Calu3 (cell line): Measurements from ENCODE around the gene ELL. TPM values are rescaled to one million over a fixed set of nuclear protein-coding genes. Genes with fewer than 3 reads are reported as not detected.

Source experiments
- BruUV-seq: library from RNA; stranded (reverse); fragments of 400-500 nt; replicated peaks from 2 replicates; lab custom pipeline; 2021; lab: Mats Ljungman, UMichigan
- CTCF ChIA-PET: fragments of 300-600 bp; sonication (Branson Sonifier 250); formaldehyde crosslinking; loops from one replicate; lab custom pipeline; 2022; ENCODE audit warnings: antibody characterized with exemption; lab: Charles Lee
- DNase-seq: peaks from one replicate; pipeline ENCODE4 v3.0.0; 2022
- H3K27ac Mint-ChIP-seq: one replicate; pipeline ENCODE4 v1.8.0; 2022; ENCODE audit warnings: mixed read lengths; ENCODE audit not compliant: unreplicated experiment
- H3K27me3 Mint-ChIP-seq: one replicate; pipeline ENCODE4 v1.8.0; 2022; ENCODE audit warnings: mixed read lengths; ENCODE audit not compliant: unreplicated experiment
- H3K36me3 Mint-ChIP-seq: one replicate; pipeline ENCODE4 v1.8.0; 2022; ENCODE audit warnings: mild to moderate bottlenecking, moderate library complexity, mixed read lengths; ENCODE audit not compliant: insufficient read depth, unreplicated experiment
- H3K4me1 Mint-ChIP-seq: one replicate; pipeline ENCODE4 v1.8.0; 2022; ENCODE audit warnings: mild to moderate bottlenecking, low read depth, mixed read lengths; ENCODE audit not compliant: unreplicated experiment
- H3K4me3 Mint-ChIP-seq: one replicate; pipeline ENCODE4 v1.8.0; 2022; ENCODE audit warnings: mild to moderate bottlenecking, low read depth, moderate library complexity, mixed read lengths; ENCODE audit not compliant: unreplicated experiment
- H3K9me3 Mint-ChIP-seq: one replicate; pipeline ENCODE4 v1.8.0; 2022; ENCODE audit warnings: low read depth, mixed read lengths; ENCODE audit not compliant: unreplicated experiment
- CTCF ChIP-seq: fragments of 200-600 bp; IDR thresholded peaks from one replicate; pipeline ENCODE4 v1.8.0; 2022; ENCODE audit warnings: antibody characterized with exemption; ENCODE audit not compliant: unreplicated experiment
- intact Hi-C: fragments of 100-400 bp; cut with micrococcal nuclease; formaldehyde crosslinking; loops from one replicate; pipeline ENCODE4 v1.10.0; 2022; ENCODE audit not compliant: unreplicated experiment
- total RNA-seq: library from RNA; stranded (reverse); gene quantifications from 2 replicates; pipeline ENCODE4 v1.2.3, GENCODE V29; 2022

The ELL gene
- total RNA-seq, 1 experiment from 2014 or later: 11.0 TPM

GRCh38 chr19:18435842-18436670, 85.8 kb downstream of the ELL start:
- peak overlapping the region; percentile 72 for H3K4me3 Mint-ChIP-seq
- no peaks in the 10 kb centered on the region for H3K9me3 Mint-ChIP-seq
- no peak for DNase-seq
- H3K36me3 Mint-ChIP-seq: peaks cover 56% of the 10 kb centered on the region
- no peak for TF ChIP-seq CTCF
- intact Hi-C loops: no loop called here
- CTCF ChIA-PET: no interaction called here
- peaks cover 16% of the 10 kb centered on the region for H3K4me1 Mint-ChIP-seq
- H3K27ac Mint-ChIP-seq: no peak overlapping the region
- BruUV-seq: no TSS peak
- no peaks in the 10 kb centered on the region for H3K27me3 Mint-ChIP-seq

- H3K4me1 Mint-ChIP-seq: peaks cover 10% of the 10 kb centered on the region
- H3K9me3 Mint-ChIP-seq: no peaks in the 10 kb centered on the region
- peaks cover 49% of the 10 kb centered on the region for H3K36me3 Mint-ChIP-seq
- no peak for DNase-seq
- intact Hi-C loops: no loop called here
- no peak overlapping the region for H3K27ac Mint-ChIP-seq
- H3K27me3 Mint-ChIP-seq: no peaks in the 10 kb centered on the region
- no peak for TF ChIP-seq CTCF
- CTCF ChIA-PET: no interaction called here
- no peak overlapping the region for H3K4me3 Mint-ChIP-seq
- TSS peak; percentile 64 for BruUV-seq
Measured at GRCh38 chr19:18435178-18435841, 86.6 kb downstream of the ELL start.

- peaks cover 42% of the 10 kb centered on the region for H3K36me3 Mint-ChIP-seq
- no peak overlapping the region for H3K27ac Mint-ChIP-seq
- TF ChIP-seq CTCF: no peak
- H3K9me3 Mint-ChIP-seq: no peaks in the 10 kb centered on the region
- H3K4me1 Mint-ChIP-seq: peaks cover 8% of the 10 kb centered on the region
- no peak overlapping the region for H3K4me3 Mint-ChIP-seq
- DNase-seq: no peak
- BruUV-seq: no TSS peak
- no peaks in the 10 kb centered on the region for H3K27me3 Mint-ChIP-seq
- intact Hi-C loops: no loop called here
- CTCF ChIA-PET: no interaction called here
Measured at GRCh38 chr19:18434411-18435175, 87.3 kb downstream of the ELL start.

- Mint-ChIP-seq H3K36me3 (peaks cover 34% of the 10 kb centered on the region), H3K4me1 (peaks cover 3% of the 10 kb centered on the region), H3K4me3 (no peak overlapping the region), H3K27me3 (no peaks in the 10 kb centered on the region), H3K27ac (no peak overlapping the region), H3K9me3 (no peaks in the 10 kb centered on the region)
- TF ChIP-seq CTCF: no peak
- intact Hi-C loops: no loop called here
- DNase-seq: no peak
- CTCF ChIA-PET: no interaction called here
- no TSS peak for BruUV-seq
Measured at GRCh38 chr19:18433735-18434398, 88.0 kb downstream of the ELL start.
